Pons (tissue), 1 donor: ENCODE measurements around the gene SPP2.

Experiments used
- DNase-seq: peaks from one replicate; pipeline ENCODE4 v3.0.0-alpha.2; 2016; ENCODE audit warnings: low spot score

Gene SPP2, protein sequence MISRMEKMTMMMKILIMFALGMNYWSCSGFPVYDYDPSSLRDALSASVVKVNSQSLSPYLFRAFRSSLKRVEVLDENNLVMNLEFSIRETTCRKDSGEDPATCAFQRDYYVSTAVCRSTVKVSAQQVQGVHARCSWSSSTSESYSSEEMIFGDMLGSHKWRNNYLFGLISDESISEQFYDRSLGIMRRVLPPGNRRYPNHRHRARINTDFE

DNA sequence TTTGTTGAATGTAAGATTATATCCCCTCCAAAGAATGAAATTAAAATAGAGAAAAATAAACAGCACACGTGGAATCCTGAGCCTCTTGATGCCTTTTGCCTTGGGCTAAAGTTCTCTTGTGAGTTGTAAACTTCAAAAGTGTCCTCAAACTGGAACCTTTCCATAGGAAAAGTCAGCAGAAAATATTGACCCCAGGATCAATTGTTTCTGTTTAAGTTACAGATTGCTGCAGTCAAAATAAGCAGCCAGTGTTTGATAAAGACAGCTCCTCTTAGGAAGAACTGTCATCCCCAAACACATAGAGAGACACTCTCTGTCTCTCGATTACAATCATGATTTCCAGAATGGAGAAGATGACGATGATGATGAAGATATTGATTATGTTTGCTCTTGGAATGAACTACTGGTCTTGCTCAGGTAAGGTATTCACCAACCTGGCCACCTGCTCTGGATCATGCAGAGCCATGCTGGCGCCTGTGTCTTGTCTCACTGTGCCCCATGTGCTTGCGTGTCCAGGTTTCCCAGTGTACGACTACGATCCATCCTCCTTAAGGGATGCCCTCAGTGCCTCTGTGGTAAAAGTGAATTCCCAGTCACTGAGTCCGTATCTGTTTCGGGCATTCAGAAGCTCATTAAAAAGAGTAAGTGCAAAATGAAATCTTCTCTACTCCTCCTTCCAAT lies at the start of gene SPP2:
Gene SPP2 (plus strand): TSS at position 248 of the 681 bp plus-strand sequence. CDS start 85 bp downstream, at position 333.
- no peak for DNase-seq

DNA sequence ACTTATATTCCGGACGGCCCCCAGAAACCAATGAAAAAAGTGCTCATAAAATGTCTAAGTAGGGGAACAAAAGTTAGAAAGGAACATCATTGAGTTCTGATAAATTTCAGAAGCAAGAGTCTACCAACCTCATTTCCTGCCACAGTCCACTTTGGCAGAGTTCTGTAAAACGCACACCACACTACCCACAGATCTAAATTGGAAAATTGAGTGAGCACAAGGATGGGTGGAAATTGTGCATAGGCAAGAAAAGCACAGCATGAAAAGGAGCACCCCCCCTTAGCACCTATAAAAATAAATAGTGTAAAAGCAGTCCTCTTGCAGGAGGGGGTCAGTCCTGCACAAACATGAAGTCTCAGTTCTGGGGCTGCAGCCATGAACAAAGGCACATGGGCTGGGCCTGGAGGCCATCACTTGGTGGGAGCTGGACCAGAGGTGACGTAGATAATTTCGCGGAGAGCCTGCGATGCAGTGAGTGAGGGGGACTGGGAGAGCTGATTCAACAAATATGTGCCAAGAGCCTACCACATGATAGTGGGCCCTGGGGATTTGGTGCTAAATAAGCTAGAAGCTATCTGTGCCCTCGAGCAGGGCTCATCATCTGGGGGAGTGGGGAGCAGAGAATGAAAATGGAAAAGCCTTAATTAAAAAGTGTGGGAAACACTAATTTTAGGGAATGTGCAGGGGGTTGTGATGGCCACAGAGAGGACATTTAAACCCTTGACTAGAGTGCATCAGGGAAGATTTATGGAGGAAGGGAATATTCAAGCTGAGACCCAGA lies 48.9 kb upstream of the SPP2 start:
- DNase-seq = no peak

DNA sequence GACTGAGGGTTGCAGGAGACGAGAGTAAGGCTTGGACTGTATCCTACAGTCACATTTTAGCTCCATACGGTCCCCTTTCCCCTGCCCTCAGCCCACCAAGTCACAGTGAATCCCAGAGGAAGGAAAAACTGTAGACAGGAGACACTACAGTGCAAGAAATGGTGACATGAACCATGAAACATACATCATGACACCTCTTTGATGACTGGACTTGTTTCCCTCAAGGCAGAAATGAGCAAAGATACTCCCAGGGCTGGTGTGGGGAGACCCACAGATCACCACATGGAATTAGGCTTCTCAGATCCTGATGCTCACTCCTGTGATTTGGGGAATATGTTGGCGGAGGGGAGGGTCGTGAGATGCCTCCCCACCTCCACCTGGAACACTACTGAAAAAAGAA lies 48.2 kb upstream of the SPP2 start:
- no peak for DNase-seq

DNA sequence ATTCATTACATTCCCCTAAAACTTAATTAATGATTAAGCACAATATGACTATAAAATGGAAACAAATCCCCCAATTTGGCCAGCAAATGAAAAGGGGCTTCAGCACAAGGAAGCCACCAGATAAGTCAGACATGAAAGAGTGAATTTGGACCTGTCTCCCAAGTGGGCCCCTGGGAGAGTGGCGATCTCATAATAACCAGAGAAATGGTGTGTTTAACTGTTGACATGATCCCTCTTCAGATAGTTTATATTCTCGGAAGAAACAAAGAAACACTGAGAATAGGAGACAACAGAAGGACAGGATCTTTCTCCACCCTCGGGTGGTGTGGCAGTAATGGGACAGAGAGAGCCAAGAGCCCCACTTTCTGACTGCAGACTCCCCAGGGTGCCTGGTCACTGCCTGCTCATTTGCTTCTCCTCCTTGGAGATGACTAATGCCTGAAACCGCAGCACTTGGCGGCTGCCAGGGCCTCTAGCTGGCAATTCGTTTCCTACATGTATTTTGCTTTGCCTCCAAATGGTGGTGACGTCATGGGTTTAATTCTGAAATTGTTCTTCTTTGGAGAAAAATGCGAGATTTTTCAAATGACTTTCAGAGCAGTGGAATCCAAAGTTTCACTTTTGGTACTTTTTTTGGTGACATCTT lies 46.4 kb upstream of the SPP2 start:
- no peak for DNase-seq

DNA sequence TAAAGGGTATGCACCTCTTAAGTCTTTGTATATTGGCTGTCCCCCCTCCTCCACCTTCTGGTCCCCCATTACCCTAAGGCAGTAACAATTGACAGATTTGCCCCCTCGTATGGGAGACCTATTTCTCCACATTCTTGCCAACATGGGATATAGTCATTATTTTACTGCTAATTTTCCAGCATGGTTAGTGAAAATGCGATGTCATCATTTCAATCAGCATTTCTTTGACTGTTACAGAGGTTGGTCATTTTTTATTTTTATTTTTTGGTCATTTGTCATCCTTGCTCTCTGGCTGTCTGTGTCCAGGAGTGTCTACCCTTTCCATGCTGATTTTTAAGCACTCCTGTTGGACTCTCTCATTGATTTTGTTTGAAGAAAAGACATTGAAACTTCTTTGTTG lies 45.4 kb upstream of the SPP2 start:
- DNase-seq = no peak

DNA sequence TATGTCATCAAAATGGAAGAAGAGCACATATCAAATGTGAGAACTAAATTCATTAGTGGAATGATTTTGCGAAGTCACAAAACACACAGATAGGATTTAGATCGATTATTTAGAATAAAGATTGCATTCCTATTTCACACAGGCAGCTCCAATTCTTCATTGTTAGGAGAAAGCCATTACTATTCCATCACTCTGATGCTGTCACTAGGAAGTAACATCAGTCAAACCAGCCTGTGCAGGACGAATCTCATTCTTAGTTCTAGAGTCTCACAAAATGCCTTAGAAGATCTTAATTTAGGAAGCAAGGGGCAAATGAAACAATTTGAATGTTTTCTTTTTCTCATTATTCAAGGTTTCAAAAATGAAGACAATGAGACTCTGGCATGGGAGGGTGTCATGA lies 44.0 kb upstream of the SPP2 start:
- DNase-seq = no peak

DNA sequence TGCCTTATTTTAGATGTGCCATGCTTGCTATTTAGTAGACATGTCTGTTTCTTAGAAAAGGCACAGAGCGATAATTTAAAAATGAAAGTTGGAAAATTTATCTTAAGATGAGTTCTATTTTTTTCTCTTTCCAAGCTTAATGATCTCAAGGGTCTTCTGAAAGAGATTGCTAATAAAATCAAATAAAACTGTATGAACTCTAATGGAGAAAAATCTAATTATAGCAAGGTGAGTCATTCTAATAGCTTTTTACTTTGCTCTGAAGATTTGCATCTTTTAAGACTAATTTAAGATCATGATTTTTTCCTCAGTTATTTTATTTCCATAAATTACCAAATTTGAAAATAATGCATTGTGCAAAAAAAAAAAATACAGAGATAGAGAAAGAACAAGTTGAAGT lies 36.1 kb upstream of the SPP2 start:
- no peak for DNase-seq

DNA sequence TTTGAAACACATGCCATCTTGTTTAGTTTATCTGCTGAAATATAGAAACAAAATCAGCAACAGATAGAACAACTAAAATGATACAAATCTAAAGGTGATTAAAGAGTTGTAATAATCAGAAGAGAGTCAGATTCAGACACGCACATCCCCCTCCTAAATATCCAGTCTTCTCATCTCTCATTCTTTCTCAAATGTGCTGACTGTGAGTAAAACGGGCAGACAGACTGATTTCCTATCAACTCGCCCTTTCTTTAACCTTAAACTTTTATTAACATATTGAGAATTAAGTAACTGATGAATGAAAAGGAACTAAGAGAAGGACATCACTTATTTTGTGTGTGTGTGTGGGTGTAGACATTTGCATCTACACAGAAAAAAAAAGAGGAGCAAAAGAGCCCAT lies 34.6 kb upstream of the SPP2 start:
- no peak for DNase-seq

DNA sequence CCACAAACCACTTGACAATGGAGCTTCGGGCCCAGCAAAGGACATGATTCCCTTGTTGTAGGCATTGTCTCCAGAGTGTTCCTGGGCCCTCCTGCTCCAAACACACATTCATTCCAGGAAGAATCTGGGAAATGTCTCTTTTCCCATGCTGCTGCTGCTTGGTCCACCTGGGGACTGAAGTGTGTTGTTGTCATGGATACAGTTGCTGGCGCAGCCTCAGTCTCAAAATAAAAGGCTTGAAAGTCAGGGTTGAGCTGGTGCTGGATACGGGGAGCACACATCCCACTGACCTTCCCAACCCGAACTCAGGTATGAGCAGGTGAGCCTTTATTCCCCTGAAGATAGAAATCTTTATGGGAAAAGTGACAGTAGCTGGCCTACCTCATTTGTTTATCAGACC lies 30.6 kb upstream of the SPP2 start:
- no peak for DNase-seq

DNA sequence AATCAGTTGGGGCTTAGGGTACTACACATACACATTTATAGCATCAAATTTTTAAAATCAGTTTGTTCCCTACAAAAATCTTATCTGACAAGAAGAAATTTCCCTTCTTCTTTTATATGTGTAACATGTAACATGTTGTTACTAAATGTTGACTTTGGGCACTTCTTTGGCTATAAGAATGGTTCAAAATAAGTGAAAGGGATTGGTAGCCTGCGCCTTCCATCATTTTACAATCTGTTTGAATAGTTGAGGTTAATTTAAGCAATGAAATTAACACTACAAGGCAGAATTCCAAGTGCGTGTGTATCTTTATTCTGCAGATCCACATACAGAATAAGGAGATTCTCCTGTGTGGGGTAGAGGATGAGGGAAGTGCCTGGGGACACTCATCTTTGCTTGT lies 30.2 kb upstream of the SPP2 start:
- DNase-seq = no peak

DNA sequence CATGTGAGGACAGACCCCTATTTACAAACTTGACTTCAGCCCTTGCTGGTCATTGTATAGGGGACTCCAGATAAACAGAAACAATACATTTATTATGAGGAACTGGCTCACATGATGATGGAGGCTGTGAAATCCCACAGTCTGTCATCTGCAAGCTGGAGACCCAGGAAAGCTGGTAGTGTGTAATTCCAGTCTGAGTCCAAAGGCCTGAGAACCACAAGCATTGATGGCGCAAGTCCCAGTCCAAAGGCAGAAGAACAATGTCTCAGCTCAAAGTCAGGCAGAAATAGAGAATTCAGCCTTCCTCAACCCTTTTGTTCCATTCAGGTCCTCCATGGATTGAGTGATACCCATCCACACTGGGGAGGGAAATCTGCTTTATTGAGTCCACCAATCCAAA lies 28.1 kb upstream of the SPP2 start:
- no peak for DNase-seq

DNA sequence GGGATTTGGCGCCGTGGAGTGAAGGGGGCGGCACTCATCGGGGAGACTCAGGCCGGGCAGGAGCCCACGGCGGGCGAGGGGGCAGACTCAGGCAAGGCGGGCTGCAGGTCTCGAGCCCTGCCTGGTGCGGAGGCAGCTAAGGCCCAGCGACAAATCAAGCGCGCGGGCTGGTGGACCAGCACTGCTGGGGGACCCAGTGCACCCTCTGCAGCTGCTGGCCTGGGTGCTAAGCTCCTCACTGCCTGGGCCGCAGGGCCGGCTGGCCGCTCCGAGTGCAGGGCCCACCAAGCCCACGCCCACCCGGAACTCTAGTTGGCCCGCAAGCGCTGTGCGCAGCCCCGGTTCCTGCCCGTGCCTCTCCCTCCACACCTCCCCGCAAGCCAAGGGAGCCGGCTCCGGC lies 26.2 kb upstream of the SPP2 start:
- no peak for DNase-seq

DNA sequence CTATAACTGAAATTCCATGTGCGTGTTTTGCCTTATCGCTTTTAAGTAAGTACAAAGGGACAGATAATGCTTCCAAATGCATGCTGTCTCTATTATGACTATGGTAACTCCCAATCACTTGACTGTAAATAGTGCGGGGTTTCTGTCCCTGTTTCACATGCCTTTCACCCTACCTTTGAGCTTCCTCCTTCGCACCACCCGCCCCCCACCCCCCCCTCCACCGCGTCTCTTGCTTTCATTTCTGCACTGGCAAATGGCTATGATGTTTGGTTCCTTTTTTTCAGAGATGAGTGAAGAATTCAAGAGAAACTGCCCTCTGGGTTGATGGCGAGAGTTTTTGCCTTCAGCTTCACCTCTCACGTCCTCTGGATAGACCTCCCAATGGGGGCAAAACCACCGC lies 25.0 kb upstream of the SPP2 start:
- peak; percentile 8 for DNase-seq

DNA sequence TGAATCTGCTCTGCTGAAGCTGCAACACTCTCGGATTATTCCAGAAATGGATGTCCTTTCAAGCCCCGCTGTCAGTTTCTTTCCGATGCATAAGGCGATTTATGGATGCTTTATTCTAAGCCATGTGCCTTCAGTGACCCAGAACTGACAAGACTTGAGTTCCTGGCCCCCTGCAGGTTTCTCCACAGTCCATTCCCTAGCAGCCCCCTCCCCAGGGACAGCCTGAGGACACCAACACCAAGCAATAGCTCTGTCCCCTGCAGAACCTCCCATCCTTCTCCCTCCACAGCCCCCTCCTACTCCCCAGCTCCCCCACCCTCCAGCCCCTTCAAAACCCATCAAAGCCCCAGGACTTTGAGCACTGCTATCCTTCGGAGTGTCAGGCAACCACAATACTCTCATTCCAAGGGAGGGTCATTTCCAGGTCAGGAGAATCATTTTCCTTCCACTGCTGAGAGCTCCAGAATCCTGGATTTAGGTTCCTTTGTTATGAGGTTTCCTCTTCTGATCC lies 24.6 kb upstream of the SPP2 start:
- DNase-seq = no peak

DNA sequence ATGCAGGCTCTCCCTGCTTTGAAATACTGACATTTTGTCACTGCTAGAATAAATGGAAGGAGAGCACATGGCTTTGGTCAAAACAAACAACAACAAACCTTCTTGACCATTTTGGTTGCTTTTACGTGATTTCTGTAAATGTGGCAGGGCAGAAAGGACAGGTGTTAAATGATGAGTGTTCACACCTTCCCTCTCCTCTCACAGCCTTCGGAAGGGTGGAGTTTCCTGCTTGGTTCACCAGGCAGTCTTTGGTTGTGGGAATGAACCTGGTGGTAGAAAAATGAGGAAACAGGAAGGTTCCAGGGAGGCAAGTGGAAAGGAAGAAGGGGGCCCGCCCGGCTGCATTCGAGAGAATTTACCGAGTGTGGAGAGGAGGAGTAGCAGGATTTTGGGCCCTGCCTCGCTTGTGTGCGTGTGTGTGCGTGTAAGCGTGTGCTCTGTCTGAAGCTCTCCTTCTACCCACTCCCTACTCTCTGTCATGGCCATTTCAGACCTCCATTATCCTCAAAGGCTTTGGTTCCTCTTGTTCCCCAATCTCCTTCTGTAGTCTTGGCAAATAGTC lies 23.7 kb upstream of the SPP2 start:
- DNase-seq = no peak

DNA sequence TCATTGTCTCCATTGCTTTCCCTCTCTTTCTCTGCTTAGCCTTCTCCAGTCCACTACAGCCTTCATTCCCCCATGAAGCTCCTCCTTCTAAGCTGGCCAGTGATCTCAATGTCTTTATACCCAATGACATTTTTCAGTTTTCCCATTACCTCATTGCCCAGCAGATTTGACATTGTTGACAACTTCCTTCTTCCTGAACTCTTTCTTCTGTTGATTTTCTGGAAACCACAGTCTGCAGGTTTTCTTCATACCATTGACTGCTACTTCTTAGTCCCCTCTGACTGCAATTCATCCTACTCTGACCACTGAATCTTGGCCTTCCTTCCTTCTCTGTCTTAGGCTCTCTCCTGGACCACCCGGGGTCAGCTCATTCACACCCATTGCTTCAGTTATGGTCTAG lies 22.9 kb upstream of the SPP2 start:
- DNase-seq = no peak

DNA sequence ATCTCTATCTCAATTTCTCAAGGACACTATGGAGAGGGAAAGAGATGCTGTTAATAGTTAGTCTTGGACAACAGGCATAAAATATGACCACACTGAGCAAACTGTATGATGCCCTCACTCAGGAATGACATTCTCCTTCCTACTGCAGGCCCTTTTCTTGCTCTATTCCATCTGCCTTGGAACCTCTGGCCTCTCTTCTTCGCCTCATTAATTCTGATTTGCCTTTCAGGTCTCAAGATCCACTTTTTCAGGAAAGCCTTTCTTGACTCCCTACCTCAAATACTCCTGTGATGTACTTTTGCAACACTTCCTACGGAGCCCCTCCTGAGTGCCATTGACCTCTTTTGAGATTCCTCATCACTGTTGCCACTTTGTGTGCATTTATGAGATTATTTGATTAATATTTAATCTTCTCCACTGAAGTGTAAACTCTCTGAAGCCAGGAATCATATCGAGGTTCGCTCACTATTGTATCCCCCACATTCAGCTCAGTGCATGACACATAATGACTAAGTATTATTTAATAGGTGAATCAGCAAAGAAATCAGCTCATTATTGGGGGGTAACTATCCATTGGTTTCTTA lies 21.3 kb upstream of the SPP2 start:
- DNase-seq = no peak

DNA sequence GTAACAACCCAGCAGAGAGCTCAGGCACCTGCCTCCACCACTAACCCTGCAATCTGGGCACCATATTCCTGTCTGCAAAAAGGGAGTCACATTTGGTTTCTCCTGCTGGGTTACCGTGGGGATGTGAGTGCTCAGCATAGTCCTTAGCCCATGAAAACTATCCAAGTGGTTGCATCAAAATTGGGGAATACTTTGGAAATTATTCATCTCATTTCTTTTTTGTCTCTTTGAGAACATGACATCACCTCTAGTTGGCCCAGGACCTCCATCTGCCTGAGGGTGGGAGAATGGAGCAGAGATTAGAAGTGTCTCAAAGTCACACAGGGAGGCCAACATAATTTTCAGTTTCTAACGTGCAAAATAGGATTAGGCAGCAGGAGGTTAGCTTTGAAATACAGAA lies 19.3 kb upstream of the SPP2 start:
- DNase-seq = no peak

DNA sequence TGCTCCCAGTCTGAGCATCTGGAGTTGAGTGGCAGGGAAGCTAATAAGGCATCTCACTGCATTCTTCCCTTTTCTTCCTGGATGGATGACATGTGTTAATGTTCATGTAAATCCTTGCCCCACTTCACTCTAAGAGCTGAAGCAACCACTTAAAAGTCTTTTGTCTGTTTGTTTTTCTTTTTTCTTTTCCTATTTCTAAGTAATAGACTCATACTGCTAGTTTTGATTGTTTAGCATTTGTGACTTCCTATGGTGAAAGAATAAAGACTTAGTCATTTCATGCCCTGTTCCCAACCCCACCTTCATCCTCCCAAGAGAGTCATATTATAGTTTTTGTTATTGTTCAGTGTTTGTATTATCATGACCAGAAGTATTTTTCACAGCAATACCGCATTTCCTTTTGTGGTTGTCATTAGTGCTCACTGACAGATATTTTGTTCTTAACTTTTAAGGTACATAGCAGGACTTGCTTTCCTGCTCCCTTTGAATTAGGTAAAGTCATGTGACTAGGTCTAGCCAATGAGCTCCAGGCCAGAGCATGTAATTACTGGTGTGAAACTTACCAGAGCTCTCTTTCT lies 18.1 kb upstream of the SPP2 start:
- no peak for DNase-seq

DNA sequence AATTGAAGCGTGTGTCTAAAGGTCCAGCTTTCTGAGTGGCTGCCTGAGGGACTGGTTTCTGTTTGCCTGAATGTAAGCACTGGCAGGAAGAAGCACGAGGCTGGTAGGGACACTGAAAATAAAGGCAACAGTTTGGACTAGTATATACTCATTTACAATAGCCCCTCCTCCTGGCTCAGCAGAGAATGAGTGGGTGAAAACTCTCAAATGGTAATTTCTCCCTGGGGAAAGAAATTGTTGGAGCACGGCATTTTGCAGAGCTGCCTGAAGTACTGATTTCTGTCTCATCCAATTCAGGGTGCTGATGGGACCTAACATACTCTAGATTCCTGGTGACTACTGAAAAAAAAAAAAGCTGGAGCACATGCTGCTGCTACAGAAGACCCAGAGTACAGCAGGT lies 17.3 kb upstream of the SPP2 start:
- no peak for DNase-seq

DNA sequence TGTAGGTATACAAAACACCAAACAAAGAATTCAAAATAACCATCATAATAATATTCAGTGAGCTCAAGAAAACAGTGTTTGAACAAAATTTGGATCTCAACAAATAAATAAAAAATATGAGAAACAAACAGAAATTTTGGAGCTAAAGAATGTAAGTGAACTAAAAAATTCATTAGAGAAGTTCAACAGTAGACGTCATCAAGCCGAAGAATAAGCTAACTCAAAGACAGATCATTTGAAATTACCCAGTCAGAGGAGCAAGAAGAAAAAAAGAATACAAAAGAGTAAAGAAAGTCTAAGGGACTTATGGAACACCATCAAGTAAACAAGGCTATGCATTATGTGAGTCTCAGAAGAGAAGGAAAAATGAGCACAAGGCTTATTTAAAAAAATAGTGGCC lies 16.6 kb upstream of the SPP2 start:
- no peak for DNase-seq
